Endothelial cell of umbilical vein (primary cell): ENCODE measurements around the gene CERS6. TPM values are rescaled to one million over a fixed set of nuclear protein-coding genes. Genes with fewer than 3 reads are reported as not detected.

Experiments used
- BruUV-seq: library from RNA; stranded (reverse); fragments of 400-500 nt; replicated peaks from 2 replicates; lab custom pipeline; 2021; lab: Mats Ljungman, UMichigan
- CTCF ChIA-PET: fragments of 300-600, 350-600 bp; sonication (Branson Sonifier 250); formaldehyde crosslinking; loops from one replicate; lab custom pipeline; 2021; ENCODE audit warnings: antibody characterized with exemption, inconsistent platforms; lab: Charles Lee
- POLR2A ChIA-PET: fragments of 300-600, 350-600 bp; sonication (Branson Sonifier 250); formaldehyde crosslinking; loops from one replicate; lab custom pipeline; 2021; ENCODE audit warnings: antibody characterized with exemption, inconsistent platforms; lab: Charles Lee
- DNase-seq: peaks from one replicate; pipeline ENCODE4 v3.0.0-alpha.2; 2011; ENCODE audit warnings: low read depth, low spot score
- FAIRE-seq: peaks from 2 replicates; lab custom pipeline; 2011; peaks lifted over from hg19 to GRCh38; lab: Jason Lieb, UNC
- H2AFZ ChIP-seq: 2 replicates; pipeline ENCODE4 v1.6.0; 2012; ENCODE audit warnings: low read depth, low read length, control low read depth, inconsistent platforms
- H3K27ac ChIP-seq: 2 replicates; pipeline ENCODE4 v1.5.1; 2011; ENCODE audit warnings: low read depth, mild to moderate bottlenecking, control low read depth, low read length, moderate library complexity; ENCODE audit not compliant: insufficient read depth
- H3K27me3 ChIP-seq, 2 experiments: 2 replicates each; pipeline versions ENCODE4 v1.6.0 to v1.6.1; 2011; ENCODE audit warnings: low read length in 2 of 2, mixed read lengths in 1 of 2; ENCODE audit not compliant: control insufficient read depth in 2 of 2, insufficient read depth in 2 of 2
- H3K36me3 ChIP-seq, 2 experiments: 2 replicates in 1 of 2; 3 replicates in 1 of 2; pipeline ENCODE4 v1.5.1; 2011; ENCODE audit warnings: low read length in 2 of 2, mild to moderate bottlenecking in 1 of 2, moderate library complexity in 1 of 2; ENCODE audit not compliant: control insufficient read depth in 2 of 2, insufficient read depth in 2 of 2; ENCODE audit errors: extremely low read depth in 1 of 2
- H3K4me1 ChIP-seq: 3 replicates; pipeline ENCODE4 v1.5.1; 2011; ENCODE audit warnings: mild to moderate bottlenecking, low read length; ENCODE audit not compliant: control insufficient read depth, insufficient read depth; ENCODE audit errors: extremely low read depth
- H3K4me2 ChIP-seq: 2 replicates; pipeline ENCODE4 v1.6.1; 2011; ENCODE audit warnings: low read length, control low read depth, mixed read lengths; ENCODE audit not compliant: insufficient read depth
- H3K4me3 ChIP-seq, 3 experiments: fragments of 200-600 bp in 1 of 3; sonication (generic), shearing (Covaris generic) in 1 of 3; replicated peaks in 1 of 3; 2 replicates each; pipeline ENCODE4 v1.5.1; 2011 to 2016; ENCODE audit warnings: control low read depth in 3 of 3, low read length in 3 of 3, mild to moderate bottlenecking in 2 of 3, inconsistent platforms in 1 of 3, low read depth in 1 of 3, moderate library complexity in 1 of 3; ENCODE audit not compliant: insufficient read depth in 1 of 3
- H3K79me2 ChIP-seq: 2 replicates; pipeline ENCODE4 v1.6.0; 2012; ENCODE audit warnings: low read length, inconsistent platforms; ENCODE audit not compliant: control insufficient read depth, insufficient read depth
- H3K9ac ChIP-seq: replicated peaks from 2 replicates; pipeline ENCODE3; 2011; ENCODE audit warnings: low read length, control low read depth; ENCODE audit not compliant: insufficient read depth; ENCODE audit errors: extremely low read depth
- H3K9me1 ChIP-seq: replicated peaks from 3 replicates; pipeline ENCODE4 v1.6.0; 2011; ENCODE audit warnings: mild to moderate bottlenecking, low read length; ENCODE audit not compliant: control insufficient read depth, insufficient read depth; ENCODE audit errors: extremely low read depth
- H3K9me3 ChIP-seq: replicated peaks from 2 replicates; pipeline ENCODE4 v1.5.1; 2012; ENCODE audit warnings: low read length, inconsistent platforms; ENCODE audit not compliant: control insufficient read depth, insufficient read depth
- H4K20me1 ChIP-seq: replicated peaks from 2 replicates; pipeline ENCODE3; 2011; ENCODE audit warnings: mild to moderate bottlenecking, low read length; ENCODE audit not compliant: control insufficient read depth, insufficient read depth; ENCODE audit errors: extremely low read depth
- EZH2 ChIP-seq: IDR thresholded peaks from 2 replicates; pipeline ENCODE4 v1.6.1; 2012; ENCODE audit warnings: borderline replicate concordance, low read depth, mild to moderate bottlenecking, moderate library complexity, low read length, inconsistent platforms; ENCODE audit not compliant: severe bottlenecking
- FOS ChIP-seq: IDR thresholded peaks from 2 replicates; pipeline ENCODE4 v1.6.1; 2011; ENCODE audit warnings: mild to moderate bottlenecking, low read length, moderate library complexity, borderline replicate concordance; ENCODE audit not compliant: insufficient read depth
- GATA2 ChIP-seq: IDR thresholded peaks from 2 replicates; pipeline ENCODE4 v1.7.0; 2011; ENCODE audit warnings: low read depth, mild to moderate bottlenecking, moderate library complexity, mixed read lengths, low read length; ENCODE audit not compliant: insufficient read length, insufficient read depth
- JUN ChIP-seq: IDR thresholded peaks from 2 replicates; pipeline ENCODE4 v1.6.1; 2011; ENCODE audit warnings: borderline replicate concordance, low read depth; ENCODE audit not compliant: insufficient read length, insufficient read depth
- MYC ChIP-seq: IDR thresholded peaks from one replicate; pipeline ENCODE4 v1.6.1; 2011; ENCODE audit warnings: mild to moderate bottlenecking, low read depth, low read length
- POLR2A ChIP-seq: IDR thresholded peaks from 2 replicates; pipeline ENCODE4 v1.6.1; 2012; ENCODE audit warnings: low read depth, mild to moderate bottlenecking, control low read depth, low read length
- POLR2AphosphoS5 ChIP-seq: IDR thresholded peaks from 2 replicates; pipeline ENCODE4 v1.6.1; 2012; ENCODE audit warnings: low read depth, mild to moderate bottlenecking, control low read depth, low read length, moderate library complexity; ENCODE audit not compliant: insufficient read depth
- dilution Hi-C: fragments of 300-500 bp; cut with MboI; formaldehyde crosslinking; loops from one replicate; pipeline ENCODE4 v1.15.0; 2019; ENCODE audit warnings: low sequenced_read_pairs; ENCODE audit not compliant: extremely low pct_ligation_motif_present
- intact Hi-C: fragments of 100-400 bp; cut with micrococcal nuclease; formaldehyde crosslinking; loops from one replicate; pipeline ENCODE4 v1.10.0; 2022
- polyA plus RNA-seq, 4 experiments: library from polyadenylated mRNA; depleted of rRNA in 3 of 4; stranded (reverse) in 3 of 4; unstranded in 1 of 4; fragments of >200 nt; gene quantifications; 2 replicates each; pipeline versions ENCODE4 v1.2.1 to v1.2.3, GENCODE V29; 2011 to 2012; ENCODE audit warnings: missing spikeins in 1 of 4
- total RNA-seq: library from RNA; stranded (reverse); gene quantifications from 2 replicates; pipeline ENCODE4 v1.2.3, GENCODE V29; 2021
- TF ChIP-seq, protein P1 (sequence below), 2 donors: IDR thresholded peaks; 1 replicate in 1 of 2; 2 replicates in 1 of 2; pipeline ENCODE4 v1.5.1; 2011; ENCODE audit warnings: low read length in 2 of 2, mild to moderate bottlenecking in 2 of 2, moderate library complexity in 2 of 2, control low read depth in 1 of 2, inconsistent platforms in 1 of 2, low read depth in 1 of 2; ENCODE audit not compliant: insufficient read depth in 1 of 2; ENCODE audit errors: extremely low read depth in 1 of 2
- TF ChIP-seq, protein P2 (sequence below): IDR thresholded peaks from 2 replicates; pipeline ENCODE4 v1.6.1; 2011; ENCODE audit not compliant: insufficient read depth, insufficient read length

CERS6 gene
- total and polyA plus RNA-seq, 2 donors (not counting 3 experiments of a cell fraction or from before 2014, with no cell fraction given): 2.7 to 11.7 TPM

DNA sequence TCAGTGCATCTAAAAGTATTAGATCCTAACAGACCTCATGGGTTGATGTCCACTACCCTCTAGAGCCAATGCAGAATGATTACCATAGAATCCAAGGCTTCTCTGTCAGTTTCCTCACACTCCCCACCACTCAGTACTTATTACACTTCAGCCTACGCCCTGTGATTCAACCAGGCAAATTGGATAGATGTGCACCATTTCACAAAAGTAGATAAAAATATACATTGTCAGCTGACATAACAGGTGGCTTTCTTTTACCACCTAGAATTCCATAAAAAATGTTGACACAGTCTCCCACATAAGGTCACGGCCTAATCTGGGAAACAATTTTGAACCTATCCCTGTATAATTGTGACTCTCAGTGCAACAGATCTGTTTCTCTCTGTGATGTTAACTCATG, 144.9 kb downstream of the CERS6 start:
- Histone ChIP-seq H3K4me3 (no peak overlapping the region), H3K36me3 (no peaks in the 10 kb centered on the region), H3K27me3 (no peaks in the 10 kb centered on the region), H3K9ac (no peak overlapping the region), H3K9me3 (no peaks in the 10 kb centered on the region), H3K4me2 (no peak overlapping the region), H3K9me1 (no peaks in the 10 kb centered on the region), H3K4me1 (no peaks in the 10 kb centered on the region), H2AFZ (no peak overlapping the region), H3K27ac (no peak overlapping the region), H3K79me2 (no peaks in the 10 kb centered on the region), H4K20me1 (no peaks in the 10 kb centered on the region)
- intact Hi-C loops: no loop called here
- FAIRE-seq (no peak), DNase-seq (no peak)
- no TSS peak for BruUV-seq
- POLR2A ChIA-PET: no interaction called here
- dilution Hi-C loops: no loop called here
- CTCF ChIA-PET: no interaction called here
- TF ChIP-seq GATA2 (no peak), POLR2AphosphoS5 (no peak), JUN (no peak), EZH2 (no peak), POLR2A (no peak), MYC (no peak), FOS (no peak)
- TF ChIP-seq, protein P1, sequence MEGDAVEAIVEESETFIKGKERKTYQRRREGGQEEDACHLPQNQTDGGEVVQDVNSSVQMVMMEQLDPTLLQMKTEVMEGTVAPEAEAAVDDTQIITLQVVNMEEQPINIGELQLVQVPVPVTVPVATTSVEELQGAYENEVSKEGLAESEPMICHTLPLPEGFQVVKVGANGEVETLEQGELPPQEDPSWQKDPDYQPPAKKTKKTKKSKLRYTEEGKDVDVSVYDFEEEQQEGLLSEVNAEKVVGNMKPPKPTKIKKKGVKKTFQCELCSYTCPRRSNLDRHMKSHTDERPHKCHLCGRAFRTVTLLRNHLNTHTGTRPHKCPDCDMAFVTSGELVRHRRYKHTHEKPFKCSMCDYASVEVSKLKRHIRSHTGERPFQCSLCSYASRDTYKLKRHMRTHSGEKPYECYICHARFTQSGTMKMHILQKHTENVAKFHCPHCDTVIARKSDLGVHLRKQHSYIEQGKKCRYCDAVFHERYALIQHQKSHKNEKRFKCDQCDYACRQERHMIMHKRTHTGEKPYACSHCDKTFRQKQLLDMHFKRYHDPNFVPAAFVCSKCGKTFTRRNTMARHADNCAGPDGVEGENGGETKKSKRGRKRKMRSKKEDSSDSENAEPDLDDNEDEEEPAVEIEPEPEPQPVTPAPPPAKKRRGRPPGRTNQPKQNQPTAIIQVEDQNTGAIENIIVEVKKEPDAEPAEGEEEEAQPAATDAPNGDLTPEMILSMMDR (IDR thresholded peaks at IDR 0.05; ENCODE audit: extremely low read depth in 1 of 2, insufficient read depth in 1 of 2, low read depth in 1 of 2, low read length in 2 of 2): no peak
- TF ChIP-seq, protein P2, sequence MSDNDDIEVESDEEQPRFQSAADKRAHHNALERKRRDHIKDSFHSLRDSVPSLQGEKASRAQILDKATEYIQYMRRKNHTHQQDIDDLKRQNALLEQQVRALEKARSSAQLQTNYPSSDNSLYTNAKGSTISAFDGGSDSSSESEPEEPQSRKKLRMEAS: no peak
